Neuronal stem cell (in vitro differentiated cells): ENCODE measurements around the gene GRID1.
A peak's percentile ranks its signal among the peaks of the same experiment; 100 is the strongest.

ENCODE experiments used
- DNase-seq: peaks from one replicate; pipeline ENCODE4 v3.0.0-alpha.2; 2013; ENCODE audit warnings: low spot score
- H2AFZ ChIP-seq: one replicate; pipeline ENCODE4 v1.6.1; 2013; ENCODE audit warnings: mild to moderate bottlenecking, low read length, inconsistent platforms
- H2AK5ac ChIP-seq: 2 replicates; pipeline ENCODE4 v1.6.1; 2013; ENCODE audit warnings: low read depth, mild to moderate bottlenecking, inconsistent platforms, low read length, moderate library complexity, mixed read lengths
- H2BK120ac ChIP-seq: 2 replicates; pipeline ENCODE4 v1.6.1; 2013; ENCODE audit warnings: low read depth, mild to moderate bottlenecking, inconsistent platforms, low read length, moderate library complexity, mixed read lengths
- H2BK12ac ChIP-seq: one replicate; pipeline ENCODE4 v1.6.1; 2013; ENCODE audit warnings: low read length, inconsistent platforms
- H2BK15ac ChIP-seq: 2 replicates; pipeline ENCODE4 v1.6.1; 2013; ENCODE audit warnings: mild to moderate bottlenecking, low read length, inconsistent platforms, mixed read lengths
- H2BK5ac ChIP-seq: one replicate; pipeline ENCODE4 v1.6.1; 2013; ENCODE audit warnings: inconsistent platforms, mild to moderate bottlenecking, low read length, moderate library complexity
- H3K14ac ChIP-seq: one replicate; pipeline ENCODE4 v1.6.1; 2013; ENCODE audit warnings: low read length, inconsistent platforms
- H3K18ac ChIP-seq: 2 replicates; pipeline ENCODE4 v1.6.1; 2013; ENCODE audit warnings: low read length, inconsistent platforms
- H3K23ac ChIP-seq: 2 replicates; pipeline ENCODE4 v1.6.1; 2013; ENCODE audit warnings: low read depth, mild to moderate bottlenecking, mixed read lengths, low read length, inconsistent platforms; ENCODE audit not compliant: poor library complexity
- H3K27ac ChIP-seq: replicated peaks from 3 replicates; pipeline ENCODE4 v1.5.1; 2013; ENCODE audit warnings: low read length, inconsistent platforms
- H3K27me3 ChIP-seq, 3 experiments: 2 replicates each; pipeline ENCODE4 v1.6.1; 2013; ENCODE audit warnings: low read length in 3 of 3, mild to moderate bottlenecking in 2 of 3, inconsistent platforms in 1 of 3, low read depth in 1 of 3, mixed read lengths in 1 of 3, moderate library complexity in 1 of 3; ENCODE audit not compliant: control insufficient read depth in 3 of 3, insufficient read depth in 3 of 3
- H3K36me3 ChIP-seq, 2 donors: replicated peaks in 1 of 2; 2 replicates each; pipeline ENCODE4 v1.6.1; 2013; ENCODE audit warnings: low read length in 2 of 2; ENCODE audit not compliant: control insufficient read depth in 2 of 2, insufficient read depth in 2 of 2
- H3K4ac ChIP-seq: 2 replicates; pipeline ENCODE4 v1.6.1; 2013; ENCODE audit warnings: inconsistent platforms, mild to moderate bottlenecking, low read length, moderate library complexity
- H3K4me1 ChIP-seq, 2 donors: 1 replicate in 1 of 2; 2 replicates in 1 of 2; pipeline ENCODE4 v1.6.1; 2013; ENCODE audit warnings: low read length in 2 of 2, low read depth in 1 of 2; ENCODE audit not compliant: control insufficient read depth in 2 of 2, insufficient read depth in 1 of 2
- H3K4me2 ChIP-seq: one replicate; pipeline ENCODE4 v1.6.1; 2013; ENCODE audit warnings: mild to moderate bottlenecking, low read length, inconsistent platforms; ENCODE audit not compliant: insufficient read depth, poor library complexity, severe bottlenecking
- H3K4me3 ChIP-seq, 2 donors: 2 replicates each; pipeline ENCODE4 v1.5.1; 2013; ENCODE audit warnings: low read length in 2 of 2, mild to moderate bottlenecking in 2 of 2, inconsistent platforms in 1 of 2, moderate library complexity in 1 of 2
- H3K79me1 ChIP-seq: one replicate; pipeline ENCODE4 v1.6.1; 2013; ENCODE audit warnings: low read depth, mild to moderate bottlenecking, inconsistent platforms, low read length, moderate library complexity
- H3K9ac ChIP-seq: one replicate; pipeline ENCODE4 v1.6.1; 2013; ENCODE audit warnings: mild to moderate bottlenecking, low read depth, low read length, inconsistent platforms; ENCODE audit not compliant: poor library complexity
- H3K9me3 ChIP-seq, 2 donors: replicated peaks in 1 of 2; 2 replicates each; pipeline versions ENCODE3 to v1.6.1; 2013; ENCODE audit warnings: low read length in 2 of 2, mild to moderate bottlenecking in 2 of 2, inconsistent platforms in 1 of 2, low read depth in 1 of 2, mixed read lengths in 1 of 2, moderate library complexity in 1 of 2; ENCODE audit not compliant: control insufficient read depth in 2 of 2, insufficient read depth in 1 of 2
- H4K8ac ChIP-seq: one replicate; pipeline ENCODE4 v1.6.1; 2013; ENCODE audit warnings: low read depth, mild to moderate bottlenecking, inconsistent platforms, low read length, moderate library complexity
- H4K91ac ChIP-seq: one replicate; pipeline ENCODE4 v1.6.1; 2013; ENCODE audit warnings: low read length, low read depth, mild to moderate bottlenecking, inconsistent platforms; ENCODE audit not compliant: poor library complexity
- WGBS, 2 donors: extraction: QIAGEN DNeasy Blood & Tissue Kit; methylation state at CpG; one replicate each; pipeline ENCODE4 v1.1.7; 2013; ENCODE audit warnings: missing lambda C conversion rate in 2 of 2, mixed read lengths in 1 of 2; ENCODE audit not compliant: insufficient read length in 2 of 2, insufficient replicate concordance in 1 of 2; ENCODE audit errors: extremely low coverage in 2 of 2; 5-methylcytosine and 5-hydroxymethylcytosine counted together

The GRID1 gene

GRCh38 chr10:86061278-86062197, 305.1 kb downstream of the GRID1 start:
- no peak overlapping the region for H3K4ac ChIP-seq
- peak overlapping the region; percentile 8 for H3K18ac ChIP-seq
- no peaks in the 10 kb centered on the region for H3K27me3 ChIP-seq
- H2AK5ac ChIP-seq = no peak overlapping the region
- WGBS, 2 donors = no CpG with 5 or more reads among the region's 7 CpGs
- no peak overlapping the region for H3K9ac ChIP-seq
- no peak overlapping the region for H3K27ac ChIP-seq
- H3K4me1 ChIP-seq = peaks cover 0 to 17% of the 10 kb centered on the region in 2 donors
- H2BK120ac ChIP-seq = no peak overlapping the region
- no peak overlapping the region for H3K23ac ChIP-seq
- no peaks in the 10 kb centered on the region for H3K9me3 ChIP-seq
- H4K91ac ChIP-seq = no peak overlapping the region
- no peak overlapping the region for H3K14ac ChIP-seq
- H2BK12ac ChIP-seq = no peak overlapping the region
- H2AFZ ChIP-seq = no peak overlapping the region
- no peak overlapping the region for H4K8ac ChIP-seq
- peak overlapping the region; percentile 16 for H2BK15ac ChIP-seq
- no peak overlapping the region for H3K4me2 ChIP-seq
- DNase-seq = no peak
- no peaks in the 10 kb centered on the region for H3K36me3 ChIP-seq
- H2BK5ac ChIP-seq = no peak overlapping the region
- H3K79me1 ChIP-seq = no peaks in the 10 kb centered on the region
- no peak overlapping the region for H3K4me3 ChIP-seq

DNA sequence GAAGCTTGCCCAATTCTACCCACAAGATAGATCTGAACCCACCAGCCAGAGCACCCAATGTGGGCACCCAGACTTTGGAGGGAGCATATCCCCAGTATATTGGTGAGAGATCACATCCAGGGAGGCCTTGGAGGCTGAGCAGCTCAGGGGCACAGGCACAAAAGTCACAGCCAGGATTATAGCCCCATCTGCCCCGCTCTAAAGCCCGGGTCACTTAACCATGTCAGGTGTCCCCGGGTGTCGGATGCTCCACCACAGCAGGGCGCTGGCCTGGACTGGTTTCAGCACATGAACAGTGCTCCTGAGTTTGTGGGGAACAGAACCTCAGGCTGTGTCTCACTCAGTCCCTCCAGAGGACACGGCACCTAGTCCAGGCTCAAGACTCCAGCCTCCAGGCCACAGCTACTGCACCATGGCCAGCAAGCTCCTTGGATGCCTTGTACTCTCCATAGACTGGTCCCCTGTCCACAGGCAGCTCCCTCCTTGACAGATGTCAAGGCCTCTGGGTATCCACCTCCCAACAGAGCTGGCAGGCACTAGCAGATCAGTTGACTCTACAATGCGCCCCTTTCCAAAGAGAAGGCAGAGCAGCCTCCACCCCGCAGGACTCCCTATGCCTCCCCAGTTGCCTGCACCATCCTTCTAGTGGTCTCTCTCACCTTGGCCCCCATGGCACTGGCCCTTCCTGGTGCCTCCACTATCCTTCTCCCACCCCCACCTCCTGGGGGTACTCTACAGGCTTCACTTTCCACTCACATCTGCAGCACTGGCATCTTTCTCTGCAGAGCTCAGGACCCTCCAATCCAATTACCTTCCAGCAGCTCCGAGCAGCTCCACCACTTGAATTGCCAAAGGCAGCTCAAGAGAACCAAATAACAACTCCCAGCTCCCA, 306.0 kb downstream of the GRID1 start:
- peak overlapping the region; percentile 22 for H2BK15ac ChIP-seq
- no peak overlapping the region for H3K23ac ChIP-seq
- H3K4me3 ChIP-seq = no peak overlapping the region
- no peaks in the 10 kb centered on the region for H3K36me3 ChIP-seq
- WGBS, 2 donors = no CpG with 5 or more reads among the region's 9 CpGs
- H3K14ac ChIP-seq = no peak overlapping the region
- H2AK5ac ChIP-seq = peak overlapping the region; percentile 30
- H2BK120ac ChIP-seq = no peak overlapping the region
- H3K4me2 ChIP-seq = no peak overlapping the region
- H3K9ac ChIP-seq = no peak overlapping the region
- no peak overlapping the region for H2BK5ac ChIP-seq
- H2AFZ ChIP-seq = no peak overlapping the region
- H3K27ac ChIP-seq = no peak overlapping the region
- H4K91ac ChIP-seq = no peak overlapping the region
- H3K9me3 ChIP-seq = no peaks in the 10 kb centered on the region
- H3K18ac ChIP-seq = peak overlapping the region; percentile 3
- H3K79me1 ChIP-seq = no peaks in the 10 kb centered on the region
- H3K27me3 ChIP-seq = no peaks in the 10 kb centered on the region
- H2BK12ac ChIP-seq = no peak overlapping the region
- peaks cover 0 to 11% of the 10 kb centered on the region in 2 donors for H3K4me1 ChIP-seq
- H4K8ac ChIP-seq = no peak overlapping the region
- no peak overlapping the region for H3K4ac ChIP-seq
- DNase-seq = no peak

- Histone ChIP-seq H3K9me3 (no peaks in the 10 kb centered on the region), H4K91ac (no peak overlapping the region), H3K4me3 (no peak overlapping the region), H3K27ac (no peak overlapping the region), H3K36me3 (no peaks in the 10 kb centered on the region), H3K27me3 (no peaks in the 10 kb centered on the region), H2AK5ac (no peak overlapping the region), H3K18ac (no peak overlapping the region), H4K8ac (no peak overlapping the region), H3K4me2 (no peak overlapping the region), H3K4ac (no peak overlapping the region), H2BK5ac (no peak overlapping the region), H3K14ac (no peak overlapping the region), H3K23ac (no peak overlapping the region), H2BK15ac (no peak overlapping the region), H2AFZ (no peak overlapping the region), H3K79me1 (no peaks in the 10 kb centered on the region), H3K4me1 (peaks cover 0 to 4% of the 10 kb centered on the region in 2 donors), H3K9ac (no peak overlapping the region), H2BK120ac (no peak overlapping the region), H2BK12ac (no peak overlapping the region)
- DNase-seq = no peak
- no CpG with 5 or more reads among the region's 3 CpGs for WGBS, 2 donors
Measured at GRCh38 chr10:86059892-86060291, 306.7 kb downstream of the GRID1 start.

GRCh38 chr10:86058964-86059363, 307.6 kb downstream of the GRID1 start:
- Histone ChIP-seq H4K91ac (no peak overlapping the region), H3K23ac (no peak overlapping the region), H3K27me3 (no peaks in the 10 kb centered on the region), H2BK5ac (no peak overlapping the region), H3K36me3 (no peaks in the 10 kb centered on the region), H3K79me1 (no peaks in the 10 kb centered on the region), H2AFZ (no peak overlapping the region), H4K8ac (no peak overlapping the region), H2BK15ac (no peak overlapping the region), H3K4ac (no peak overlapping the region), H3K4me3 (no peak overlapping the region), H3K4me1 (no peaks in the 10 kb centered on the region), H2BK12ac (no peak overlapping the region), H3K9ac (no peak overlapping the region), H2BK120ac (no peak overlapping the region), H3K18ac (no peak overlapping the region), H3K14ac (no peak overlapping the region), H3K9me3 (no peaks in the 10 kb centered on the region), H3K27ac (no peak overlapping the region), H2AK5ac (no peak overlapping the region), H3K4me2 (no peak overlapping the region)
- no CpG with 5 or more reads among the region's 5 CpGs for WGBS, 2 donors
- no peak for DNase-seq
